ENCODE results near the gene PRF1.
A peak's percentile ranks its signal among the peaks of the same experiment; 100 is the strongest.
"Not testable (repeated sequence)": the region's sequence is repeated elsewhere in the genome, so short reads cannot be mapped to it uniquely, and the experiment has no call there.

Gene PRF1

DNA sequence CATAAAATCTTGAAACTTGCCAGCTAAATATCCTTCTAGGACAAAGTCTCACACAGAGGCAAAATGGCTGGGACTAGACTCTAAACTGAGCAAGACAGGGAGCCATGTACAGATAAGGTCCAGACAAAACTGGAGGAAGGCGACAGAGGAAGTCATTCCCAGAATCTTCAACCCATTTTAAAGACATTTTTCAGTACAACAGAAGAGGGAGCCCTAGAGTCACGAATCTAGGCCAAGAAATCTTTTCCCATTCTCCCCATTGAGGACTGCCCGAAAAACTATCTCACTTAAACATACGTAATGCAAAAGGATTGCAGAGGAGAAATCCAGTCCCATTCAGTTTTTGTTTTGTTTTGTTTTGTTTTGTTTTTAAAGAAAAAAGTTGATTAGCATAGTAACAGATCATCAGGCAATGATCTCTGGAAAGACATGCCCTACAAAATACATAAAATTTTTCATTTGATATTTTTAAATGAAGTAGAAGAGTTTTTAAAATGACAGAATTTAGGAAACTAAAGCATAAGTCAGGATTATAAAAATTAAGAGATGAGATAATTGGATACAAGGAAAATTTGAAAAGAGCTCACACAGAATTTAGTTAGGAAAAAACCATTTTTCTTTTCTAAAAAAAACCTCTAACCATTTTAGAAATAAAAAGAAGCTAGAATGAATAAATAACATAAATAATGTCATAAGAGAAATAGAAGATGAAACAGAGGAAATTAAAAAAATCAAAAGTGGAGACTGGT is 16.9 kb upstream of the PRF1 start:
- no peak for DNase-seq (ENCODE audit: low read depth, low spot score)
- no peak overlapping the region for H3K4me3 ChIP-seq (ENCODE audit: low read length)

- DNase-seq (ENCODE audit: low read depth, low spot score) = no peak
- no peak overlapping the region for H3K4me3 ChIP-seq (ENCODE audit: low read length)
Observed at GRCh38 chr10:70618663-70619062, 16.1 kb upstream of the PRF1 start.

GRCh38 chr10:70617798-70618568 is 15.4 kb upstream of the PRF1 start:
- no peak overlapping the region for H3K4me3 ChIP-seq (ENCODE audit: low read length)
- no peak for DNase-seq (ENCODE audit: low read depth, low spot score)

DNA sequence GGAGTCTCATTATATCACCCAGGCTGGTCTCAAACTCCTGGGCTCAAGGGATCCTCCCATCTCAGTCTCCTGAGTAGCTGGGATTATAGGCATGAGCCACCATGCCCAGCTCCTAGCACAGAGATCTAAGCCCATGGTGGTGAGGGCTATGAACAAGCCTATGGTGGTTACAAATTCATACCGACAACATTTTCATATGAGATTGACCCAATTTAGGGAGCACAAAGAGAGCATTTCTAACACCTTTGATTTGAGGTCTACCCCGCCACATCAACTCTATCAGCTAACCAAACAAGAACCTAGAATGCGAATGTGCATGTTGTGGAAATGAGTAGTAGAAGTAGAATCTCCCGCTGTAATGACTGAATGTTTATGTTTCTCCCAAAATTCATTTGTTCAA is 14.2 kb upstream of the PRF1 start:
- DNase-seq (ENCODE audit: low read depth, low spot score) = no peak
- no peak overlapping the region for H3K4me3 ChIP-seq (ENCODE audit: low read length)

- DNase-seq (ENCODE audit: low read depth, low spot score) = no peak
Observed at GRCh38 chr10:70615784-70616522, 13.4 kb upstream of the PRF1 start.

GRCh38 chr10:70615211-70615610 is 12.7 kb upstream of the PRF1 start:
- DNase-seq (ENCODE audit: low read depth, low spot score) = no peak
- no peak overlapping the region for H3K4me3 ChIP-seq (ENCODE audit: low read length)

More at GRCh38 chr10:70615784-70616522, 13.4 kb upstream of the PRF1 start:
- no peak overlapping the region for H3K4me3 ChIP-seq (ENCODE audit: low read length)

- DNase-seq (ENCODE audit: low read depth, low spot score) = not testable (repeated sequence)
Observed at GRCh38 chr10:70614364-70614763, 11.8 kb upstream of the PRF1 start.

GRCh38 chr10:70613941-70614340 is 11.4 kb upstream of the PRF1 start:
- H3K4me3 ChIP-seq (ENCODE audit: low read length) = no peak overlapping the region
- DNase-seq (ENCODE audit: low read depth, low spot score) = no peak

More at GRCh38 chr10:70614364-70614763, 11.8 kb upstream of the PRF1 start:
- not testable (repeated sequence) for H3K4me3 ChIP-seq (ENCODE audit: low read length)

GRCh38 chr10:70607936-70608335 is 5.4 kb upstream of the PRF1 start:
- no peak overlapping the region for H3K4me3 ChIP-seq (ENCODE audit: low read length)
- no peak for DNase-seq (ENCODE audit: low read depth, low spot score)

DNA sequence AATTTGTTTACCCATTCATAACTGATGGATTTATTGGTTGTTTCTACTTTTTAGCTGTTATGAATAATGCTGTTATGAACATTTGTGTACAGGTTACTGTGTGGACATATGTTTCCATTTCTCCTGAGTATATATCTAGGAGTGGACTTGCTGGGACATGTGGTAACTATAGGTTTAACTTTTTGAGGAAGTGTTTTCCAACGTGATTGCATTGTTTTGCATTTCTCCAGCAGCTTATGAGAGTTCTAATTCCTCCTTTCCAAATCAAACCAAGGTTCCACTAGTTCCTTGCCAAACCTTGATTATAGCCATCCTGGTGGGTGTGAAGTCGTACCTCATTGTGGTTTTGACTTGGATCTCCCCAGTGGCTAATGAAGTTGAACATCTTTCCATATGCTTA is 2.6 kb upstream of the PRF1 start:
- DNase-seq (ENCODE audit: low read depth, low spot score) = no peak
- no peak overlapping the region for H3K4me3 ChIP-seq (ENCODE audit: low read length)

GRCh38 chr10:70604106-70604505 is 1.6 kb upstream of the PRF1 start:
- no peak overlapping the region for H3K4me3 ChIP-seq (ENCODE audit: low read length)
- no peak for DNase-seq (ENCODE audit: low read depth, low spot score)

DNA sequence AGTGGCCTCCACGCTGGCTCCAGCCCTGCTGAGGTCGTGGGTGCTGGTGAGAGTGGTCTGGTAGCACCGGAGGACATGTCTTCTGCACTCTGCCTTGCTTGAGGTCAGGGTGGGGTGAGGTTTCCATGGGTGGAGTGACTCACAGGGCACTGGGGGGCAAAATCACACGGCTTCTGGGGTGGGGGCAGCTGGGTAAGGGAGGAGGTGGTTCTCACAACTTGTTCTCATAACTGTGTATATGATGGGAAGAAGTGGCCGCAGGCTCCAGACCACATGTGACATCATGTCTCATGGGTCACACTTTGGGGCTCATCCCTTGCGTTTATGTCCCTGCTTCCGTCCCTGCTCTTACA is 884 bp upstream of the PRF1 start:
- H3K4me3 ChIP-seq (ENCODE audit: low read length) = no peak overlapping the region
- no peak for DNase-seq (ENCODE audit: low read depth, low spot score)

- no peak for DNase-seq (ENCODE audit: low read depth, low spot score)
- peak overlapping the region; percentile 43 for H3K4me3 ChIP-seq (ENCODE audit: low read length)
Observed at GRCh38 chr10:70601746-70602145, 795 bp downstream of the PRF1 start.

- no peak for DNase-seq (ENCODE audit: low read depth, low spot score)
- H3K4me3 ChIP-seq (ENCODE audit: low read length) = no peak overlapping the region
Observed at GRCh38 chr10:70600512-70601395, 1.8 kb downstream of the PRF1 start.

- DNase-seq (ENCODE audit: low read depth, low spot score) = no peak
- no peak overlapping the region for H3K4me3 ChIP-seq (ENCODE audit: low read length)
Observed at GRCh38 chr10:70599791-70600190, 2.8 kb downstream of the PRF1 start.

DNA sequence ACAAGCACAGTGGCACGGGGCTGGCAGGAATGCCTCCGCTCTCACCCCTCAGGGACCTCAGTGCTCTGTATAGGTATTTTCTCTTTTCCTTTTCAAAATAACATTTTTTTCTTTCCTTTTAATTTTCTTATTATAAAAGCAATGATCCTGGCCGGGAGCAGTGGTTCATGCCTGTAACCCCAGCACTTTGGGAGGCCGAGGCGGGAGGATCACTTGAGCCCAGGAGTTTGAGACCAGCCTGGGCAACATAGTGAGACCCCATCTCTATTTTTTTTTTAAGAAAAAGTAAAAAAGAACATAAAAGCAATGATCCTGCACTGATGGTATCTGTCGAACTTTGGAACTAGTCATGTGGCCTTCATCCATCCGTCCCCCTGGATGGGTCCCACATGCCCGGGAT is 3.2 kb downstream of the PRF1 start:
- no peak overlapping the region for H3K4me3 ChIP-seq (ENCODE audit: low read length)
- DNase-seq (ENCODE audit: low read depth, low spot score) = no peak

DNA sequence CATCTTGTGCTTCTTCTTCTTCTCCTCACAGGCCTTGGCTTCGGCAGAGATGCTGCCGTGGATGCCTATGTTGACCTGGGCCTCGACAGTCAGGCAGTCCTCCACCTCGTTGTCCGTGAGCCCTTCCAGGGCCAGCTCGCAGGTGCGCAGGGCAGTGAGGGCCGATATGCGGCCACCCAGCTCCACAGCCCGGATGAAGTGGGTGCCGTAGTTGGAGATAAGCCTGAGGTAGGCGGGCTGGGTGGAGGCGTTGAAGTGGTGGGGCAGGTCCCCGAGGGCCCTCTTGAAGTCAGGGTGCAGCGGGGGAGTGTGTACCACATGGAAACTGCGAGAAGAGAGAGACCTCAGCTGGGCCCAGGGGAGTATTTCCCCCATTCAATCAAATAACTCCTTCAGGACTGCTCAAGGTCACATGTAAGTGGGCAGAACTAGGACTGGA is 3.7 kb downstream of the PRF1 start:
- H3K4me3 ChIP-seq (ENCODE audit: low read length) = no peak overlapping the region
- DNase-seq (ENCODE audit: low read depth, low spot score) = no peak

- H3K4me3 ChIP-seq (ENCODE audit: low read length) = no peak overlapping the region
- no peak for DNase-seq (ENCODE audit: low read depth, low spot score)
Observed at GRCh38 chr10:70597856-70598815, 4.4 kb downstream of the PRF1 start.

All from Jurkat, Clone E6-1 (cell line).